IMR-90 (cell line): ENCODE measurements around the gene MARCKS. TPM values are rescaled to one million over a fixed set of nuclear protein-coding genes. Genes with fewer than 3 reads are reported as not detected.

Experiments
- ATAC-seq: fragments of 200-7000 bp; cut with Tn5 transposase; 2 replicates; pipeline ENCODE4 v1.9.1; 2020; ENCODE audit warnings: low read depth, mild to moderate bottlenecking, moderate library complexity
- BruUV-seq: library from RNA; stranded (reverse); fragments of 400-500 nt; replicated peaks from 2 replicates; lab custom pipeline; 2021; lab: Mats Ljungman, UMichigan
- CTCF ChIA-PET: fragments of 300-600 bp; formaldehyde crosslinking; extraction: SDS; loops from one replicate; lab custom pipeline; 2021; ENCODE audit warnings: antibody characterized with exemption; lab: Yijun Ruan, JAX
- POLR2A ChIA-PET: fragments of 300-600 bp; sonication (Branson Sonifier 250); formaldehyde crosslinking; loops from one replicate; lab custom pipeline; 2022; ENCODE audit warnings: antibody characterized with exemption; ENCODE audit not compliant: unreplicated experiment; lab: Charles Lee
- DNase-seq: peaks from one replicate; pipeline ENCODE4 v3.0.0; 2013
- H2AFZ ChIP-seq: replicated peaks from 2 replicates; pipeline ENCODE3; 2013; ENCODE audit warnings: low read length, mild to moderate bottlenecking; ENCODE audit not compliant: poor library complexity
- H2AK5ac ChIP-seq: 2 replicates; pipeline ENCODE4 v1.6.1; 2013; ENCODE audit warnings: low read depth, low read length, inconsistent platforms
- H2AK9ac ChIP-seq: replicated peaks from 2 replicates; pipeline ENCODE3; 2013; ENCODE audit warnings: mild to moderate bottlenecking, low read depth, low read length, moderate library complexity; ENCODE audit not compliant: poor library complexity
- H2BK120ac ChIP-seq: 2 replicates; pipeline ENCODE4 v1.6.1; 2013; ENCODE audit warnings: low read depth, low read length, inconsistent platforms
- H2BK15ac ChIP-seq: 3 replicates; pipeline ENCODE4 v1.6.1; 2013; ENCODE audit warnings: low read depth, low read length, inconsistent platforms
- H2BK20ac ChIP-seq: 2 replicates; pipeline ENCODE4 v1.6.1; 2013; ENCODE audit warnings: low read depth, mild to moderate bottlenecking, inconsistent platforms, low read length, moderate library complexity
- H2BK5ac ChIP-seq: 2 replicates; pipeline ENCODE4 v1.6.1; 2013; ENCODE audit warnings: mild to moderate bottlenecking, low read depth, low read length, inconsistent platforms; ENCODE audit not compliant: poor library complexity, severe bottlenecking
- H3K14ac ChIP-seq: replicated peaks from 2 replicates; pipeline ENCODE4 v1.6.1; 2013; ENCODE audit warnings: low read depth, low read length, inconsistent platforms
- H3K18ac ChIP-seq: 2 replicates; pipeline ENCODE4 v1.6.1; 2013; ENCODE audit warnings: low read depth, low read length, control low read depth
- H3K23ac ChIP-seq: 2 replicates; pipeline ENCODE4 v1.6.1; 2013; ENCODE audit warnings: low read depth, low read length, inconsistent platforms
- H3K27ac ChIP-seq: 2 replicates; pipeline ENCODE4 v1.5.1; 2013; ENCODE audit warnings: mild to moderate bottlenecking, control low read depth, low read length; ENCODE audit not compliant: insufficient read depth
- H3K27me3 ChIP-seq: 2 replicates; pipeline ENCODE4 v1.6.1; 2013; ENCODE audit warnings: low read length; ENCODE audit not compliant: control insufficient read depth, insufficient read depth
- H3K36me3 ChIP-seq: 2 replicates; pipeline ENCODE4 v1.6.1; 2013; ENCODE audit warnings: low read length, mixed read lengths; ENCODE audit not compliant: control insufficient read depth, insufficient read depth
- H3K4ac ChIP-seq: 2 replicates; pipeline ENCODE4 v1.6.1; 2013; ENCODE audit warnings: low read depth, low read length, inconsistent platforms
- H3K4me1 ChIP-seq: 2 replicates; pipeline ENCODE4 v1.6.1; 2013; ENCODE audit warnings: low read length, mixed read lengths; ENCODE audit not compliant: control insufficient read depth, insufficient read depth
- H3K4me2 ChIP-seq: 2 replicates; pipeline ENCODE4 v1.6.1; 2013; ENCODE audit warnings: low read depth, mild to moderate bottlenecking, control low read depth, low read length, moderate library complexity
- H3K4me3 ChIP-seq: 2 replicates; pipeline ENCODE4 v1.5.1; 2013; ENCODE audit warnings: low read depth, mild to moderate bottlenecking, control low read depth, low read length, moderate library complexity; ENCODE audit not compliant: insufficient read depth
- H3K56ac ChIP-seq: 2 replicates; pipeline ENCODE4 v1.6.1; 2013; ENCODE audit warnings: low read length, inconsistent platforms; ENCODE audit not compliant: insufficient read depth; ENCODE audit errors: extremely low read depth
- H3K79me1 ChIP-seq, 2 experiments: 2 replicates each; pipeline ENCODE4 v1.6.1; 2013; ENCODE audit warnings: low read length in 2 of 2, inconsistent platforms in 1 of 2, low read depth in 1 of 2
- H3K9ac ChIP-seq: 2 replicates; pipeline ENCODE4 v1.6.1; 2013; ENCODE audit warnings: low read depth, low read length, control low read depth
- H3K9me1 ChIP-seq: 2 replicates; pipeline ENCODE4 v1.6.1; 2013; ENCODE audit warnings: low read length, inconsistent platforms; ENCODE audit not compliant: insufficient read depth
- H3K9me3 ChIP-seq: 2 replicates; pipeline ENCODE4 v1.6.1; 2013; ENCODE audit warnings: low read length; ENCODE audit not compliant: control insufficient read depth, insufficient read depth
- H4K20me1 ChIP-seq: 2 replicates; pipeline ENCODE4 v1.6.1; 2013; ENCODE audit warnings: low read length, inconsistent platforms; ENCODE audit not compliant: insufficient read depth
- H4K5ac ChIP-seq: 2 replicates; pipeline ENCODE4 v1.6.1; 2013; ENCODE audit warnings: mild to moderate bottlenecking, low read depth, low read length, control low read depth
- H4K8ac ChIP-seq, 2 experiments: 2 replicates each; pipeline ENCODE4 v1.6.1; 2013; ENCODE audit warnings: low read depth in 2 of 2, low read length in 2 of 2, control low read depth in 1 of 2, inconsistent platforms in 1 of 2
- H4K91ac ChIP-seq: 2 replicates; pipeline ENCODE4 v1.6.1; 2013; ENCODE audit warnings: low read depth, low read length, inconsistent platforms; ENCODE audit not compliant: insufficient read depth
- BHLHE40 ChIP-seq: fragments of 150-350 bp; IDR thresholded peaks from 2 replicates; pipeline ENCODE4 v1.6.1; 2016; ENCODE audit warnings: mild to moderate bottlenecking, low read depth, low read length
- CHD1 ChIP-seq: IDR thresholded peaks from 2 replicates; pipeline ENCODE4 v1.6.1; 2012; ENCODE audit warnings: low read depth, low read length, improper control_type of control experiment
- CTCF ChIP-seq: conservative IDR thresholded peaks from 2 replicates; pipeline ENCODE4 v1.5.1; 2012; ENCODE audit warnings: mild to moderate bottlenecking, low read depth, low read length, improper control_type of control experiment
- FOS ChIP-seq: fragments of 150-350 bp; IDR thresholded peaks from 2 replicates; pipeline ENCODE4 v1.6.1; 2016; ENCODE audit warnings: low read depth, low read length
- POLR2A ChIP-seq: IDR thresholded peaks from 2 replicates; pipeline ENCODE4 v1.6.1; 2012; ENCODE audit warnings: mild to moderate bottlenecking, low read depth, low read length
- SMC3 ChIP-seq: fragments of 150-350 bp; IDR thresholded peaks from 2 replicates; pipeline ENCODE4 v1.6.1; 2016; ENCODE audit warnings: low read depth, mild to moderate bottlenecking, antibody characterized with exemption, low read length, moderate library complexity
- USF2 ChIP-seq: fragments of 150-350 bp; IDR thresholded peaks from 2 replicates; pipeline ENCODE4 v1.6.1; 2017; ENCODE audit warnings: mild to moderate bottlenecking, antibody characterized with exemption, low read length, low read depth
- WGBS, 2 experiments: methylation state at CpG; one replicate each; pipeline versions ENCODE4 v1.1.5 to v1.1.7; 2013; ENCODE audit warnings: missing lambda C conversion rate in 2 of 2; ENCODE audit not compliant: insufficient read length in 1 of 2; ENCODE audit errors: extremely low coverage in 2 of 2; 5-methylcytosine and 5-hydroxymethylcytosine counted together
- dilution Hi-C: fragments of 300-500 bp; cut with HindIII; formaldehyde crosslinking; loops from one replicate; pipeline ENCODE4 v1.14.3; 2018; ENCODE audit warnings: low sequenced_read_pairs; ENCODE audit not compliant: unreplicated experiment
- in situ Hi-C: fragments of 300-500 bp; cut with MboI; formaldehyde crosslinking; loops from 3 replicates; pipeline ENCODE4 v1.14.3; 2019; ENCODE audit warnings: low sequenced_read_pairs, inconsistent platforms, mixed read lengths
- intact Hi-C: fragments of 100-400 bp; cut with micrococcal nuclease; formaldehyde crosslinking; loops from 2 replicates; pipeline ENCODE4 v1.10.0; 2022
- polyA plus RNA-seq, 3 experiments: library from polyadenylated mRNA; depleted of rRNA; stranded (reverse); fragments of >200 nt; gene quantifications; 2 replicates each; pipeline ENCODE4 v1.2.3, GENCODE V29; 2012; ENCODE audit warnings: low replicate concordance in 1 of 3
- total RNA-seq: library from RNA; depleted of rRNA; stranded (reverse); fragments of >200 nt; gene quantifications from 2 replicates; pipeline ENCODE4 v1.2.3, GENCODE V29; 2012

The MARCKS gene
- total and polyA plus RNA-seq, 2 of the 4 experiments (the other 2 are of a cell fraction) = 34.5 to 40.7 TPM

GRCh38 chr6:113856375-113856624 lies 845 bp upstream of the MARCKS start:
- Histone ChIP-seq H2BK5ac (peak overlapping the region; percentile 78), H2BK20ac (peak overlapping the region; percentile 62), H3K56ac (peak overlapping the region; percentile 92; the same call in 1 of the 2 replicates), H4K20me1 (peaks cover 10% of the 10 kb centered on the region), H4K8ac (peak overlapping the region; percentile 10 to 78; a peak in 3 of 4 replicates), H3K9ac (peak overlapping the region; percentile 84), H3K14ac (peak overlapping the region; percentile 84), H4K5ac (peak overlapping the region; percentile 86), H3K27ac (peak overlapping the region; percentile 91), H3K4me3 (peak overlapping the region; percentile 95), H4K91ac (peak overlapping the region; percentile 73), H2BK15ac (peak overlapping the region; percentile 13; the same call in 2 of the 3 replicates), H2AFZ (peak overlapping the region; percentile 82), H3K23ac (peak overlapping the region; percentile 34), H3K4me2 (peak overlapping the region; percentile 75), H3K18ac (peak overlapping the region; percentile 96), H3K4ac (peak overlapping the region; percentile 47), H3K36me3 (peaks cover 6% of the 10 kb centered on the region; the same call in 1 of the 2 replicates), H3K9me3 (no peaks in the 10 kb centered on the region), H2AK9ac (peak overlapping the region; percentile 5), H3K9me1 (no peaks in the 10 kb centered on the region), H2BK120ac (peak overlapping the region; percentile 28), H3K79me1 (peaks cover 0 to 18% of the 10 kb centered on the region in 2 experiments; a peak in 2 of 4 replicates), H3K4me1 (no peaks in the 10 kb centered on the region), H3K27me3 (no peaks in the 10 kb centered on the region), H2AK5ac (0 out of 2 replicates have a peak overlapping the region, but pooled peaks have one; percentile 6)
- intact Hi-C loops = loop anchor here (2.0 to 10.0 kb wide), 6 partner anchors 211 to 899 kb away; no protein-coding TSS in a partner anchor
- WGBS, 2 experiments = 0% methylated on average over 2 of the region's 10 CpGs; no CpG with 5 or more reads in 1 of the 2 experiments
- no peak for TF ChIP-seq CHD1
- TF ChIP-seq CTCF = no peak
- TF ChIP-seq BHLHE40 = no peak
- no peak for TF ChIP-seq FOS
- TF ChIP-seq POLR2A = no peak
- 0 out of 2 replicates have a peak, but pooled peaks have one; percentile 2 for TF ChIP-seq SMC3
- no peak for TF ChIP-seq USF2
- in situ Hi-C loops = loop anchor here (10.0 kb wide), 1 partner anchor 441 kb away; no protein-coding TSS in a partner anchor
- ATAC-seq (no peak), DNase-seq (no peak)
- no TSS peak for BruUV-seq
- dilution Hi-C loops = no loop called here
- POLR2A ChIA-PET = no interaction called here
- CTCF ChIA-PET = no interaction called here
